ENCODE measurements around the gene FNDC3B. TPM values are rescaled to one million over a fixed set of nuclear protein-coding genes. Genes with fewer than 3 reads are reported as not detected.

Gene FNDC3B
- total RNA-seq, 1 donor from 2014 or later, result 79.2 TPM

DNA sequence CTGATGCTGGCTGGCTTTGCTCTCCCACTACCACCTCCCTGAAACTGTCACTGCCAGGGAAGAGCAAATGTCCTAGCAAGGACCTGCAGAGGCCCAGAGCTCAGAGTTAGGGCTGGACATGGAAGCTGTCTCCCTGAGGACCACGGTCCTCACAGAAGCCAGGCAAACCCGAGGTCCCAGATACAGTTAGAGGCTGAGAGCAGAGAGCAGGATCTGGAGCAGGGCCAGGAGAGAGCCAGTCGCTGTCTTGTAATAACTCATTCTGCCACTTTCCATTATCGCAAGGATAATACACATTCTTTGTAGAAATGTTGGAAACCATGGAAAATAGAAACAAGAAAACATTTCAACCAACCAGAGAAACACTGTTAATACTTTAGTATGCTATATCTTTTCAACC is 398.8 kb downstream of the FNDC3B start:
- H3K27ac Mint-ChIP-seq, result no peak overlapping the region
- DNase-seq (ENCODE audit: extremely low spot score, unreplicated experiment), result no peak
- no peak overlapping the region for H3K4me3 Mint-ChIP-seq
- H3K9me3 Mint-ChIP-seq, result no peaks in the 10 kb centered on the region
- no peaks in the 10 kb centered on the region for H3K36me3 Mint-ChIP-seq
- TF ChIP-seq, protein P1, sequence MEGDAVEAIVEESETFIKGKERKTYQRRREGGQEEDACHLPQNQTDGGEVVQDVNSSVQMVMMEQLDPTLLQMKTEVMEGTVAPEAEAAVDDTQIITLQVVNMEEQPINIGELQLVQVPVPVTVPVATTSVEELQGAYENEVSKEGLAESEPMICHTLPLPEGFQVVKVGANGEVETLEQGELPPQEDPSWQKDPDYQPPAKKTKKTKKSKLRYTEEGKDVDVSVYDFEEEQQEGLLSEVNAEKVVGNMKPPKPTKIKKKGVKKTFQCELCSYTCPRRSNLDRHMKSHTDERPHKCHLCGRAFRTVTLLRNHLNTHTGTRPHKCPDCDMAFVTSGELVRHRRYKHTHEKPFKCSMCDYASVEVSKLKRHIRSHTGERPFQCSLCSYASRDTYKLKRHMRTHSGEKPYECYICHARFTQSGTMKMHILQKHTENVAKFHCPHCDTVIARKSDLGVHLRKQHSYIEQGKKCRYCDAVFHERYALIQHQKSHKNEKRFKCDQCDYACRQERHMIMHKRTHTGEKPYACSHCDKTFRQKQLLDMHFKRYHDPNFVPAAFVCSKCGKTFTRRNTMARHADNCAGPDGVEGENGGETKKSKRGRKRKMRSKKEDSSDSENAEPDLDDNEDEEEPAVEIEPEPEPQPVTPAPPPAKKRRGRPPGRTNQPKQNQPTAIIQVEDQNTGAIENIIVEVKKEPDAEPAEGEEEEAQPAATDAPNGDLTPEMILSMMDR (conservative IDR thresholded peaks at IDR 0.05), result no peak
- H3K27me3 Mint-ChIP-seq, result peaks cover 33% of the 10 kb centered on the region
- no peaks in the 10 kb centered on the region for H3K4me1 Mint-ChIP-seq (ENCODE audit: unreplicated experiment)

DNA sequence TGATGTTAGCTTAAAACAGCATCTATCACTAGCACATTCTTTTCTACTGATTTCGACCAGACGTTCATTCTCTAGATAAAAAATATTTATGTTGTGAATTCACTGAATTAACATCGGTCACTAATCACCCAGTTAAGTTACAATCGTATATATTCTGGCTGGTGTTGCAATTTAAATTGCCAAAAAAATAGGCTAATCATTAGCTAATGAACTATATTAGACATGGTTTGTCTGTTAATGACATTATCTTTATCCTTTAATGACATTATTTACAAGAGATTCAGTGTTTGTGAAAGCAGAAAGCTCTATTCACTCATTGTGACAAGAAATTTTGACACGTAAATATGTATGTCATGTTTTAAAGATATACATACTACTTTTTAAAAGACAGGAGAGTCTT is 402.2 kb downstream of the FNDC3B start:
- DNase-seq (ENCODE audit: extremely low spot score, unreplicated experiment), result no peak
- Mint-ChIP-seq H3K27ac (no peak overlapping the region), H3K9me3 (peaks cover 4% of the 10 kb centered on the region), H3K4me1 (ENCODE audit: unreplicated experiment) (no peaks in the 10 kb centered on the region), H3K4me3 (no peak overlapping the region), H3K36me3 (no peaks in the 10 kb centered on the region), H3K27me3 (peaks cover 57% of the 10 kb centered on the region)
- TF ChIP-seq, protein P1 (conservative IDR thresholded peaks at IDR 0.05), result no peak

DNA sequence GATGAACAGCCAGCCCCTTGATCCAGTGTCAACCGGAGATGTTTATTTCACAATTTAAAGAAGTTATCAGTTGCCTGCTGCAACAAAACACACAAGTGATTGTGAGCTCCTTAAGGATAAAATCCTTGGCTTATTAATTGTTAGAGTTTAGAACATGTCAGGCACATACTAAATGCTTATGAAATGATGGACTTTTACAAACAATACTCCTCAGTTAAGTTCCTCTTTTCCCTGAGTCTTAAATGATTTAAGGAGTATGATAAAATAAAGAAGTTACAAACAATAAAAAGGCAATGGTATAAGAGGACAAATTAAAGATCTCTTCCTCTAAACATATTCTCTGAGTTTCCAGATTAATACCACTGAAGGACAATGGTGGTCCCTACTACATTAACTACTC is 403.2 kb downstream of the FNDC3B start:
- Mint-ChIP-seq H3K36me3 (no peaks in the 10 kb centered on the region), H3K4me3 (no peak overlapping the region), H3K4me1 (ENCODE audit: unreplicated experiment) (no peaks in the 10 kb centered on the region), H3K27me3 (peaks cover 68% of the 10 kb centered on the region), H3K27ac (no peak overlapping the region), H3K9me3 (peaks cover 10% of the 10 kb centered on the region)
- TF ChIP-seq, protein P1 (conservative IDR thresholded peaks at IDR 0.05), result no peak
- no peak for DNase-seq (ENCODE audit: extremely low spot score, unreplicated experiment)

GRCh38 chr3:172444821-172445220 is 405.4 kb downstream of the FNDC3B start:
- DNase-seq (ENCODE audit: extremely low spot score, unreplicated experiment), result no peak
- Mint-ChIP-seq H3K36me3 (no peaks in the 10 kb centered on the region), H3K9me3 (peaks cover 15% of the 10 kb centered on the region), H3K27me3 (peaks cover 78% of the 10 kb centered on the region), H3K4me1 (ENCODE audit: unreplicated experiment) (no peaks in the 10 kb centered on the region), H3K4me3 (no peak overlapping the region), H3K27ac (no peak overlapping the region)
- TF ChIP-seq, protein P1 (conservative IDR thresholded peaks at IDR 0.05), result no peak

DNA sequence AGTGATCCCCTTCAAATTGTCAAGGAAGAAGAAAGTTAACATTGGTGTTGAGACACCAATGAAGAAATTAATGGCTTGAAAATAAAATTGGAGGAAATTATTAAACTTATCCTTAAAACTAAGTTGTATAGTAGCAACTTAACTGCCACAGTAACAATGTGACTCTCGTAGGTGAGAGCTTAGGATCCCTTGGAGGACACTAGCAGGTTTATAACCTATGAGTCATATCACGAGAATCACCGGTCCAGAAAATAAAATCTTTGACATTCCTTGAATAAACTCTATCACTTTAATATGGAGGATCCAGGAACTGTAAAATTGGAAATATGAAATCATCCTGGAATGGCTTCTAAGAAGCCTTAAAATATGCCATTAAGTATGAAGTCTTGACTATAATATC is 406.8 kb downstream of the FNDC3B start:
- peaks cover 84% of the 10 kb centered on the region for H3K27me3 Mint-ChIP-seq
- no peak for DNase-seq (ENCODE audit: extremely low spot score, unreplicated experiment)
- TF ChIP-seq, protein P1 (conservative IDR thresholded peaks at IDR 0.05), result no peak
- H3K27ac Mint-ChIP-seq, result no peak overlapping the region
- no peaks in the 10 kb centered on the region for H3K4me1 Mint-ChIP-seq (ENCODE audit: unreplicated experiment)
- peaks cover 15% of the 10 kb centered on the region for H3K9me3 Mint-ChIP-seq
- H3K4me3 Mint-ChIP-seq, result no peak overlapping the region
- no peaks in the 10 kb centered on the region for H3K36me3 Mint-ChIP-seq

Measured in type B pancreatic cell (in vitro differentiated cells).